H1 (cell line): ENCODE results near the gene ANKRD29. TPM values are rescaled to one million over a fixed set of nuclear protein-coding genes. Genes with fewer than 3 reads are reported as not detected.
A peak's percentile ranks its signal among the peaks of the same experiment; 100 is the strongest.

Source experiments
- BACH1 ChIP-seq: IDR thresholded peaks from 2 replicates; pipeline ENCODE4 v1.6.1; 2012; ENCODE audit warnings: low read length, improper control_type of control experiment
- CEBPB ChIP-seq: IDR thresholded peaks from 2 replicates; pipeline ENCODE4 v1.6.1; 2012; ENCODE audit warnings: low read depth, low read length
- EGR1 ChIP-seq: IDR thresholded peaks from 2 replicates; pipeline ENCODE4 v1.6.1; 2011; ENCODE audit warnings: low read depth, low read length, borderline replicate concordance
- EP300 ChIP-seq, 2 experiments: IDR thresholded peaks; 1 replicate in 1 of 2; 2 replicates in 1 of 2; pipeline ENCODE4 v1.6.1; 2011 to 2012; ENCODE audit warnings: low read depth in 2 of 2, low read length in 2 of 2, mild to moderate bottlenecking in 2 of 2, borderline replicate concordance in 1 of 2, inconsistent platforms in 1 of 2, moderate library complexity in 1 of 2
- GABPA ChIP-seq: IDR thresholded peaks from 2 replicates; pipeline ENCODE4 v1.6.1; 2011; ENCODE audit warnings: mild to moderate bottlenecking, low read length, moderate library complexity, borderline replicate concordance; ENCODE audit not compliant: insufficient read depth
- GTF2F1 ChIP-seq: IDR thresholded peaks from 2 replicates; pipeline ENCODE4 v1.6.1; 2012; ENCODE audit warnings: low read depth, low read length, improper control_type of control experiment, borderline replicate concordance
- JUND ChIP-seq: IDR thresholded peaks from 2 replicates; pipeline ENCODE4 v1.6.1; 2011; ENCODE audit warnings: mild to moderate bottlenecking, improper control_type of control experiment, low read length
- KDM1A ChIP-seq: fragments of 200-600, 300-600 bp; sonication (generic); IDR thresholded peaks from 2 replicates; pipeline ENCODE4 v1.7.1; 2016; ENCODE audit warnings: mild to moderate bottlenecking, low read length, borderline replicate concordance
- NANOG ChIP-seq: IDR thresholded peaks from 2 replicates; pipeline ENCODE4 v1.6.1; 2011; ENCODE audit warnings: low read length, low read depth, mild to moderate bottlenecking, inconsistent platforms; ENCODE audit not compliant: insufficient read depth, poor library complexity, severe bottlenecking
- POLR2A ChIP-seq, 2 experiments: IDR thresholded peaks; 1 replicate in 1 of 2; 2 replicates in 1 of 2; pipeline ENCODE4 v1.6.1; 2011; ENCODE audit warnings: low read depth in 2 of 2, low read length in 2 of 2, mild to moderate bottlenecking in 2 of 2; ENCODE audit errors: control extremely low read depth in 1 of 2
- POLR2AphosphoS5 ChIP-seq: IDR thresholded peaks from 2 replicates; pipeline ENCODE4 v1.6.1; 2011; ENCODE audit warnings: low read depth, low read length
- RFX5 ChIP-seq: IDR thresholded peaks from 2 replicates; pipeline ENCODE4 v1.6.1; 2011; ENCODE audit warnings: low read depth, low read length, improper control_type of control experiment, borderline replicate concordance
- RNF2 ChIP-seq: fragments of 200-900, 300-1000 bp; sonication (generic); IDR thresholded peaks from 2 replicates; pipeline ENCODE4 v1.7.1; 2016; ENCODE audit warnings: borderline replicate concordance, low read depth, mild to moderate bottlenecking, antibody characterized with exemption, low read length; ENCODE audit not compliant: poor library complexity, severe bottlenecking; ENCODE audit errors: missing control alignments
- TBP ChIP-seq: IDR thresholded peaks from 2 replicates; pipeline ENCODE4 v1.6.1; 2011; ENCODE audit warnings: low read depth, low read length, improper control_type of control experiment
- TEAD4 ChIP-seq: IDR thresholded peaks from 2 replicates; pipeline ENCODE4 v1.6.1; 2012; ENCODE audit warnings: low read depth, low read length, inconsistent platforms, mixed read lengths
- YY1 ChIP-seq: IDR thresholded peaks from 2 replicates; pipeline ENCODE4 v1.6.1; 2011; ENCODE audit warnings: low read depth, mild to moderate bottlenecking, low read length
- polyA plus RNA-seq, 7 experiments: library from polyadenylated mRNA; depleted of rRNA in 3 of 7; stranded (reverse) in 5 of 7; unstranded in 2 of 7; fragments of >200 nt in 5 of 7; fragments of 200-250 nt in 2 of 7; gene quantifications; 1 replicate in 5 of 7; 2 replicates in 1 of 7; 4 replicates in 1 of 7; pipeline versions ENCODE4 v1.2.1 to v1.2.3, GENCODE V29; 2011 to 2013; ENCODE audit warnings: missing spikeins in 2 of 7, mixed read lengths in 2 of 7
- total RNA-seq: library from RNA; stranded (reverse); fragmentation: NEBNext Ultra II Directional; extraction: Animal tissue kit (Norgen Biotek cat#: 25700); gene quantifications from 2 replicates; pipeline ENCODE4 v1.2.1, GENCODE V29; 2021
- TF ChIP-seq, protein P1 (sequence below): IDR thresholded peaks from 2 replicates; pipeline ENCODE4 v1.6.1; 2012; ENCODE audit warnings: low read length, inconsistent platforms
- TF ChIP-seq, protein P2 (sequence below): IDR thresholded peaks from 2 replicates; pipeline ENCODE4 v1.6.1; 2012; ENCODE audit warnings: inconsistent platforms

ANKRD29 gene
- total and polyA plus RNA-seq, 2 of the 8 experiments (the other 6 are each of a cell fraction or from before 2014, with no cell fraction given) = 3.0 to 7.3 TPM

DNA sequence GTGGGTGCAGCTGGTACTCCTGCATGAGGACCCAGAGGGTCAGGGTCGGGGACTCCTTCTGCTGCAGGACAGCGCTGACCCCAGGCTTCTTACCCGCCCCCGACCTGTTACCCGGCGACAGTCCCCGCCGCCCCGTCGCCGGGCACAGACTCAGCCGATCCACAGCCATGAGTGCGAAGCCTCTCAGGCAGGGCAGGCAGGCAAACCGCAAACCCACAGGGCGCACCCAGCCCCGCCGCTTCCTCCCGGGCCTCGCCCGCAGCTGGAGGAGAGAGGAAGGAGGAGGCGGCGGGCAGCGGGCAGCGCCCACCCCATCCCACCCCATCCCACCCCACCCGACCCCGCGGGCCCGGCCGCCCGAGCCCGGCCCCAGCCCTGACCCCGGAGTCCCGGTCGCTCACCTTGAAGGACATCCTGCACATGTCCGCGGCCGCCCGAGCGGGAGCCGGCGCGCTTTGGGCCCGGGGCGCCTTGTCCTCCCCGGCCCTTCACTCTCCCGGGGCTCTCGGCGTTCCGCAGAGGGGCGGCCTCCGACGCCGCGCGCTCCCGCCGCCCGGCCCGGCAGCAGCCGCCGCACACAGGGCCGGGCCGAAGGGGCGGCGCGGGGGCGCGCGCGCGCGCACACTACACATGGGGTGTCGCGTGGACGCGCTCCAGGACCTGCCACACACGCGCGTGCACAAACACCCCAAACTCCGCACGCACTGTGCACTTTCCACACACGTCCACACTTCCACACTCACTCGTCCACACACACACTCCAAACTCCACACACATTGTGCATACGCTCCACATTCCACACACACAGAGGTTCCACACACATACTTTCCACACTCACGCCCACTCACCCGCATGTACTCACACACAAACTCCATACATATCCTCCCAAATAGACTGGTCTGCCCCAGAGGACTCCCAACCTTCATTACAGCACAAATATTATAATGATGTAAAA lies at the start of gene ANKRD29 (continued):
- TF ChIP-seq KDM1A = no peak
- TF ChIP-seq YY1 = no peak
- TF ChIP-seq GTF2F1 = 0 out of 2 replicates have a peak, but pooled peaks have one; percentile 42
- TF ChIP-seq NANOG = no peak
- TF ChIP-seq JUND = no peak
- TF ChIP-seq RNF2 = no peak
- TF ChIP-seq RFX5 = no peak
- no peak for TF ChIP-seq CEBPB
- TF ChIP-seq, protein P1, sequence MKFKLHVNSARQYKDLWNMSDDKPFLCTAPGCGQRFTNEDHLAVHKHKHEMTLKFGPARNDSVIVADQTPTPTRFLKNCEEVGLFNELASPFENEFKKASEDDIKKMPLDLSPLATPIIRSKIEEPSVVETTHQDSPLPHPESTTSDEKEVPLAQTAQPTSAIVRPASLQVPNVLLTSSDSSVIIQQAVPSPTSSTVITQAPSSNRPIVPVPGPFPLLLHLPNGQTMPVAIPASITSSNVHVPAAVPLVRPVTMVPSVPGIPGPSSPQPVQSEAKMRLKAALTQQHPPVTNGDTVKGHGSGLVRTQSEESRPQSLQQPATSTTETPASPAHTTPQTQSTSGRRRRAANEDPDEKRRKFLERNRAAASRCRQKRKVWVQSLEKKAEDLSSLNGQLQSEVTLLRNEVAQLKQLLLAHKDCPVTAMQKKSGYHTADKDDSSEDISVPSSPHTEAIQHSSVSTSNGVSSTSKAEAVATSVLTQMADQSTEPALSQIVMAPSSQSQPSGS = no peak
- TF ChIP-seq, protein P2, sequence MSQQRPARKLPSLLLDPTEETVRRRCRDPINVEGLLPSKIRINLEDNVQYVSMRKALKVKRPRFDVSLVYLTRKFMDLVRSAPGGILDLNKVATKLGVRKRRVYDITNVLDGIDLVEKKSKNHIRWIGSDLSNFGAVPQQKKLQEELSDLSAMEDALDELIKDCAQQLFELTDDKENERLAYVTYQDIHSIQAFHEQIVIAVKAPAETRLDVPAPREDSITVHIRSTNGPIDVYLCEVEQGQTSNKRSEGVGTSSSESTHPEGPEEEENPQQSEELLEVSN = no peak
- no peak for TF ChIP-seq EP300 (IDR thresholded peaks at IDR 0.05; ENCODE audit: borderline replicate concordance in 1 of 2, low read depth in 2 of 2, low read length in 2 of 2)
- TF ChIP-seq TBP = no peak; the same call in 1 of the 2 replicates
- TF ChIP-seq EGR1 = no peak
- TF ChIP-seq POLR2AphosphoS5 = no peak
- TF ChIP-seq TEAD4 = no peak
- TF ChIP-seq GABPA = no peak
- TF ChIP-seq POLR2A (IDR thresholded peaks at IDR 0.05; ENCODE audit: control extremely low read depth in 1 of 2, low read depth in 2 of 2, low read length in 2 of 2) = no peak; a peak in 1 of 3 replicates
- TF ChIP-seq BACH1 = peak; percentile 74
